Hematopoietic multipotent progenitor cell treated with erythropoietin and hydrocortisone succinate and interleukin-3 and kit ligand, for 4 days (in vitro differentiated cells): Measurements from ENCODE around the gene DNAJC2.
"Not testable (repeated sequence)": the region's sequence is repeated elsewhere in the genome, so short reads cannot be mapped to it uniquely, and the experiment has no call there.

Source experiments
- DNase-seq: peaks from one replicate; pipeline ENCODE4 v3.0.0-alpha.2; 2015

DNAJC2 gene

GRCh38 chr7:103341466-103341865 is 3.1 kb downstream of the DNAJC2 start:
- DNase-seq: no peak

GRCh38 chr7:103338864-103339263 is 5.7 kb downstream of the DNAJC2 start:
- no peak for DNase-seq

- no peak for DNase-seq
Observed at GRCh38 chr7:103336761-103337160, 7.8 kb downstream of the DNAJC2 start.

- no peak for DNase-seq
Observed at GRCh38 chr7:103325744-103326143, 18.8 kb downstream of the DNAJC2 start.

- DNase-seq: no peak
Observed at GRCh38 chr7:103317009-103317408, 27.6 kb downstream of the DNAJC2 start.

GRCh38 chr7:103316380-103316941 is 28.1 kb downstream of the DNAJC2 start:
- DNase-seq: no peak

GRCh38 chr7:103314852-103315251 is 29.7 kb downstream of the DNAJC2 start:
- no peak for DNase-seq

- DNase-seq: no peak
Observed at GRCh38 chr7:103307503-103308231, 36.9 kb downstream of the DNAJC2 start.

GRCh38 chr7:103301441-103301840 is 43.1 kb downstream of the DNAJC2 start:
- no peak for DNase-seq

- no peak for DNase-seq
Observed at GRCh38 chr7:103299660-103300059, 44.9 kb downstream of the DNAJC2 start.

- DNase-seq: no peak
Observed at GRCh38 chr7:103297837-103298179, 46.8 kb downstream of the DNAJC2 start.

- peak; percentile 97 for DNase-seq
Observed at GRCh38 chr7:103296901-103297836, 47.4 kb downstream of the DNAJC2 start, which contains the start of gene PMPCB. TSS of gene PMPCB (plus strand) at chr7:103297435. CDS start at chr7:103297460, 25 bp downstream.

- no peak for DNase-seq
Observed at GRCh38 chr7:103293526-103293925, 51.0 kb downstream of the DNAJC2 start.

GRCh38 chr7:103292122-103292521 is 52.4 kb downstream of the DNAJC2 start:
- DNase-seq: no peak

- DNase-seq: not testable (repeated sequence)
Observed at GRCh38 chr7:103282802-103283427, 61.7 kb downstream of the DNAJC2 start.

GRCh38 chr7:103280803-103281155 is 63.8 kb downstream of the DNAJC2 start:
- peak; percentile 46 for DNase-seq

- DNase-seq: peak; percentile 94
Observed at GRCh38 chr7:103279963-103280802, 64.4 kb downstream of the DNAJC2 start.

GRCh38 chr7:103279636-103279962 is 65.0 kb downstream of the DNAJC2 start:
- peak; percentile 64 for DNase-seq

GRCh38 chr7:103278195-103278594 is 66.4 kb downstream of the DNAJC2 start:
- not testable (repeated sequence) for DNase-seq

- DNase-seq: not testable (repeated sequence)
Observed at GRCh38 chr7:103274867-103275266, 69.7 kb downstream of the DNAJC2 start.

GRCh38 chr7:103273374-103273773 is 71.2 kb downstream of the DNAJC2 start:
- not testable (repeated sequence) for DNase-seq

- peak; percentile 20 for DNase-seq
Observed at GRCh38 chr7:103266229-103266628, 78.3 kb downstream of the DNAJC2 start.
